Activated B cell treated with CpG ODN at 0.5 μM for 24 hours (primary cell): Measurements from ENCODE around the gene GRID2. TPM values are rescaled to one million over a fixed set of nuclear protein-coding genes. Genes with fewer than 3 reads are reported as not detected.

Experiments used
- ATAC-seq: fragments of 200-7000 bp; cut with Tn5 transposase; one replicate; pipeline ENCODE4 v1.10.0; 2021; ENCODE audit warnings: low read depth, mild to moderate bottlenecking, moderate library complexity
- CTCF ChIA-PET: fragments of 350-600 bp; sonication (Branson Sonifier 250); formaldehyde crosslinking; loops from one replicate; lab custom pipeline; 2021; ENCODE audit warnings: antibody characterized with exemption; lab: Charles Lee
- POLR2A ChIA-PET: fragments of 350-600 bp; sonication (Branson Sonifier 250); formaldehyde crosslinking; loops from one replicate; lab custom pipeline; 2021; ENCODE audit warnings: antibody characterized with exemption; lab: Charles Lee
- DNase-seq: peaks from one replicate; pipeline ENCODE4 v3.0.0; 2022
- H3K27ac Mint-ChIP-seq: one replicate; pipeline ENCODE4 v1.8.0; 2020; ENCODE audit warnings: mixed read lengths
- H3K27me3 Mint-ChIP-seq: one replicate; pipeline ENCODE4 v1.8.0; 2021; ENCODE audit warnings: mixed read lengths
- H3K36me3 Mint-ChIP-seq: one replicate; pipeline ENCODE4 v1.8.0; 2021; ENCODE audit warnings: low read depth, mixed read lengths
- H3K4me1 Mint-ChIP-seq: one replicate; pipeline ENCODE4 v1.8.0; 2021; ENCODE audit warnings: mixed read lengths
- H3K4me3 Mint-ChIP-seq: one replicate; pipeline ENCODE4 v1.8.0; 2020; ENCODE audit warnings: mild to moderate bottlenecking, mixed read lengths
- H3K9me3 Mint-ChIP-seq: one replicate; pipeline ENCODE4 v1.8.0; 2020; ENCODE audit warnings: mixed read lengths
- CTCF ChIP-seq: fragments of 200-600 bp; IDR thresholded peaks from one replicate; pipeline ENCODE4 v1.8.0; 2022; ENCODE audit warnings: antibody characterized with exemption, mild to moderate bottlenecking
- intact Hi-C: fragments of 100-400 bp; cut with micrococcal nuclease; formaldehyde crosslinking; loops from one replicate; pipeline ENCODE4 v1.15.1; 2024
- total RNA-seq: library from RNA; stranded (reverse); gene quantifications from 2 replicates; pipeline ENCODE4 v1.2.3, GENCODE V29; 2022

Gene GRID2
- total RNA-seq, 1 donor from 2014 or later, result not detected

- no peak for TF ChIP-seq CTCF
- CTCF ChIA-PET, result no interaction called here
- POLR2A ChIA-PET, result no interaction called here
- intact Hi-C loops, result no loop called here
- H3K36me3 Mint-ChIP-seq, result no peaks in the 10 kb centered on the region
- ATAC-seq (no peak), DNase-seq (no peak)
- peaks cover 4% of the 10 kb centered on the region for H3K9me3 Mint-ChIP-seq
- no peak overlapping the region for H3K27ac Mint-ChIP-seq
- H3K4me1 Mint-ChIP-seq, result no peaks in the 10 kb centered on the region
- H3K4me3 Mint-ChIP-seq, result no peak overlapping the region
- no peaks in the 10 kb centered on the region for H3K27me3 Mint-ChIP-seq
Measured at GRCh38 chr4:93320356-93320755, 1016.6 kb downstream of the GRID2 start.

GRCh38 chr4:93327346-93327745, 1023.6 kb downstream of the GRID2 start:
- TF ChIP-seq CTCF, result no peak
- POLR2A ChIA-PET, result no interaction called here
- DNase-seq (no peak), ATAC-seq (no peak)
- Mint-ChIP-seq H3K9me3 (peaks cover 8% of the 10 kb centered on the region), H3K27me3 (no peaks in the 10 kb centered on the region), H3K36me3 (no peaks in the 10 kb centered on the region), H3K4me1 (no peaks in the 10 kb centered on the region), H3K4me3 (no peak overlapping the region), H3K27ac (no peak overlapping the region)
- intact Hi-C loops, result no loop called here
- CTCF ChIA-PET, result no interaction called here

DNA sequence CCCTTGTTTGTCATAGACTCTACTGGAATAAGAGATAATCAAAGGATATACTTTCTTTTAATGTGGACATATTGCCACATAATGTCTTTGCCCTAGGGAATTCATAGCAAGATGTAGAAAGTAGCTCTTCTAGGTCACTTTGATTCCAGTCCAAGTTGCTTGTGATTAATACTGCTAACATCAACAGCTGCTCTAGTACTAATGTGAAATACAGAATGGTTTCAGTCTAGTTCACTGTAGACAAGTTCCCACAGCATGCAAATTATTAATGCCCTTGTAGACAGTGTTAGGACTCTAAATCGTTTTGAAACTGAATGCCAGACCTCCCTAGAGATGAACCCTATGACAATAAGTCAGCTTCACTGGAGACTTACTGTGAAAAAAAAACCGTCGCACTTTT, 1030.2 kb downstream of the GRID2 start:
- Mint-ChIP-seq H3K27me3 (no peaks in the 10 kb centered on the region), H3K4me1 (no peaks in the 10 kb centered on the region), H3K9me3 (no peaks in the 10 kb centered on the region), H3K4me3 (no peak overlapping the region), H3K27ac (no peak overlapping the region), H3K36me3 (no peaks in the 10 kb centered on the region)
- no peak for ATAC-seq
- no peak for TF ChIP-seq CTCF
- no peak for DNase-seq
- intact Hi-C loops, result no loop called here
- ChIA-PET CTCF (no interaction called here), POLR2A (no interaction called here)

- ATAC-seq (no peak), DNase-seq (no peak)
- no peaks in the 10 kb centered on the region for H3K27me3 Mint-ChIP-seq
- no peaks in the 10 kb centered on the region for H3K36me3 Mint-ChIP-seq
- TF ChIP-seq CTCF, result no peak
- no peak overlapping the region for H3K4me3 Mint-ChIP-seq
- peaks cover 3% of the 10 kb centered on the region for H3K9me3 Mint-ChIP-seq
- CTCF ChIA-PET, result no interaction called here
- POLR2A ChIA-PET, result no interaction called here
- intact Hi-C loops, result no loop called here
- no peak overlapping the region for H3K27ac Mint-ChIP-seq
- no peaks in the 10 kb centered on the region for H3K4me1 Mint-ChIP-seq
Measured at GRCh38 chr4:93337196-93337595, 1033.4 kb downstream of the GRID2 start.

GRCh38 chr4:93342738-93343137, 1039.0 kb downstream of the GRID2 start:
- Mint-ChIP-seq H3K9me3 (peaks cover 3% of the 10 kb centered on the region), H3K27me3 (no peaks in the 10 kb centered on the region), H3K36me3 (no peaks in the 10 kb centered on the region), H3K4me1 (no peaks in the 10 kb centered on the region), H3K4me3 (no peak overlapping the region), H3K27ac (no peak overlapping the region)
- no peak for TF ChIP-seq CTCF
- no peak for ATAC-seq
- intact Hi-C loops, result no loop called here
- ChIA-PET CTCF (no interaction called here), POLR2A (no interaction called here)
- DNase-seq, result no peak
